SK-N-MC (cell line): ENCODE measurements around the gene MFN1.

Experiments used
- EZH2 ChIP-seq: fragments of 200-600 bp; sonication (generic); IDR thresholded peaks from one replicate; pipeline ENCODE4 v1.6.1; 2017; ENCODE audit warnings: antibody characterized with exemption
- POLR2AphosphoS5 ChIP-seq: IDR thresholded peaks from 2 replicates; pipeline ENCODE4 v1.6.1; 2012; ENCODE audit warnings: mild to moderate bottlenecking, low read depth, low read length, borderline replicate concordance

DNA sequence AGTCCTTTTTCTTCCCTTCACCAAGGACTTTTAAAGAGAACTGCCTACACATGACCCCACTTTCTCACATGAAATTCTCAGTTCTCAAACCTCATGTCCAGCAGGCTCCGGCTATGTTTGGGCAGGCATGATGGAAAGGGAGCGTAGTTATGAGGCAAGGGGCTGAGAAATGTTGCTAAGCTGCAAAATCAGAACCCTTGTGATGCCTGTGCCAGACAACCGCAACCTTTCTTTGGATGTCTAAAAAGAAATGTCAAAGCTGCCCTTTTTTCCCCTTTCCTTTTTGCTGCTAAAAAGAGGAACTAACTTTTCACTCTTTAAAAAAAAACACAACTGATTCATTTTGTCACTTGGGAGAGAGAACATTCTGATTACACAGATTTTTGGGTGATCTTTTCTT, 84.5 kb downstream of the MFN1 start:
- TF ChIP-seq EZH2 (no peak), POLR2AphosphoS5 (no peak)
